NCI-H146 (cell line): ENCODE results near the gene CDC42SE1.

Experiments
- DNase-seq: peaks from one replicate; lab custom pipeline; 2025; lab: John Stamatoyannopoulos, UW

Gene CDC42SE1

DNA sequence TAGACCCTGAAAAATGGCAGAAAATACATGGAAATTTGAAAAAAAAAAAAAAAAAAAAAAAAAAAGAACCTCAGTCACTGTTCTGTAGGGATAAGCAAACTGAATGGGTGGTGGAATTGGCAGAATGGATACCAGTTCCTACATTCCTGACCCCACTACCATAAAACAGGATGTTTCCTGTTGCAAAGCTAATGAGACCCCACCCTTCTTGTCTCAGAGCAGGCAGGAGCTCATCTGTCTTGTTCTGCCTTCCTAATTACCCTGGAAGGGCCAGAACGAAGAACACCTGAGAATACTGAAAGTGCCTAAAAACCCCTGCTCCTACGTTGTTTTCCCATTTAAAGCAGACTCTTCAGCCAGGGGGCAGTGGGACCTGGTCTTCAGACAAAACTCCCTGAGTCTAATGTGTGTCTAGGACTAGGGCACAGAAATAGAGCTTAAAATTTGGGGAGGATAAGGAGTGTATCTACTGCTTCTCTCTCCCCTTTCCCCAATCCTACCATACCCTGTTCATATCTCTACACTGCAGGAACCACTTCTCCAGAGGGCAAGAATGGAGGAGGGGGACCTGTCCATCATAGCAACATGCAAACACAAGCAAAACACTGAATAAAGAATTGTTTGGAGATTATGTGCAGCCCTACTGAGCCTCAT is 7.9 kb downstream of the CDC42SE1 start:
- DNase-seq, result no peak

DNA sequence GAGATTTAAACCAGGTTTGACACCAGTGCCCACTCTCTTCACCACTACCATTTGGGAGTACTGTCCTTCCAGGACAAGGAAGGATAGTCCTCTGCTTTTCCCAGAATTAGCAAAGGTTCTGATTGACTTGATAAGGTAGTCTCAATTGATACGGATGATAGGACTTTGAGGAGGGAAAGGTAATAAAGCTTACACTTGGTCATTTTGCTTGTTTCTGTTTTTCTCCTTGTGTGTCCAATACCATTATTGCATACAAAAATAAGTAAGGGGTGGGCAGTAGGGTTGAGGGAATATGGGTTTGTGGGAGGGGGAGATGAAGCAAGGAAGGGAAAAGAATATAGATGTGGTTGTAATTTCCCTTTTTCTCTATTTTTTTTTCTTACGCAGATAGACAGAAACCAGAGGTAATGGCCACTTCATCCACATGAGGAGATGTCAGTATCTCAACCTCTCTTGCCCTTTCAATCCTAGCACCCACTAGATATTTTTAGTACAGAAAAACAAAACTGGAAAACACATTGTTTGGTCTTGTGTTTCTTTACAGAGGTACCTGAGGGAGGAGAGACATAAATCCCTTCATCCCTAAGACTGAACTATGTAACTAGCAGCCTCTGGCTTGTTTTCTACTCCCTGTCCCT is 9.3 kb downstream of the CDC42SE1 start:
- DNase-seq, result no peak

DNA sequence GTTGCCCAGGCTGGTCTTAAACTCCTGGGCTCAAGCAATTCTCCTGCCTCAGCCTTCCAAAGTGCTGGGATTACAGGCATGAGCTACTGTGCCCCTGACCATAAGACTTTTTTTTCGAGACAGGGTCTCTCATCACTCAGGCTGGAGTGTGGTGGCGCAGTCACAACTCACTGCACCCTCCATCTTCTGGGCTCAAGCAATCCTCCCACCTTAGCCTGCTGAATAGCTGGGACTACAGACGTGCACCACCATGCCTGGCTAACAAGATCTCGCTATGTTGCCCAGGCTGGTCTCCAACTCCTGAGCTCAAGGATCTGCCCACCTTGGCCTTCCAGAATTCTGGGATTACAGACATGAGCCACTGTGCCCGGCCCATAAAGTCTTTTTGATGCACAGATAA is 10.0 kb downstream of the CDC42SE1 start:
- DNase-seq, result no peak

DNA sequence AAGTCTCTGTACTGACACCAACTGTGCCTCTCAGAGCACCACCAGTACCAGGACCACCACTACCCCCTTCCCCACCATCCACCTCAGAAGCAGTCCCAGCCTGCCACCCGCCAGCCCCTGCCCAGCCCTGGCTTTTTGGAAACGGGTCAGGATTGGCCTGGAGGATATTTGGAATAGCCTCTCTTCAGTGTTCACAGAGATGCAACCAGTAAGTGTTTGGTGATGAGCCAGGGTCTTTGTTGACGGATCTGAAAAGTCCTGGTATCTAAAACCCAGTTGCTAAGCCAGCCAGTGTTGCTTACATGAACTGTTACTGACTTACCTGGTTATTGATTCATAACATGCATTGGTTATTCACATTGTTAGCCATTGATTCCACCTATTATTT is 10.8 kb downstream of the CDC42SE1 start:
- DNase-seq, result no peak

DNA sequence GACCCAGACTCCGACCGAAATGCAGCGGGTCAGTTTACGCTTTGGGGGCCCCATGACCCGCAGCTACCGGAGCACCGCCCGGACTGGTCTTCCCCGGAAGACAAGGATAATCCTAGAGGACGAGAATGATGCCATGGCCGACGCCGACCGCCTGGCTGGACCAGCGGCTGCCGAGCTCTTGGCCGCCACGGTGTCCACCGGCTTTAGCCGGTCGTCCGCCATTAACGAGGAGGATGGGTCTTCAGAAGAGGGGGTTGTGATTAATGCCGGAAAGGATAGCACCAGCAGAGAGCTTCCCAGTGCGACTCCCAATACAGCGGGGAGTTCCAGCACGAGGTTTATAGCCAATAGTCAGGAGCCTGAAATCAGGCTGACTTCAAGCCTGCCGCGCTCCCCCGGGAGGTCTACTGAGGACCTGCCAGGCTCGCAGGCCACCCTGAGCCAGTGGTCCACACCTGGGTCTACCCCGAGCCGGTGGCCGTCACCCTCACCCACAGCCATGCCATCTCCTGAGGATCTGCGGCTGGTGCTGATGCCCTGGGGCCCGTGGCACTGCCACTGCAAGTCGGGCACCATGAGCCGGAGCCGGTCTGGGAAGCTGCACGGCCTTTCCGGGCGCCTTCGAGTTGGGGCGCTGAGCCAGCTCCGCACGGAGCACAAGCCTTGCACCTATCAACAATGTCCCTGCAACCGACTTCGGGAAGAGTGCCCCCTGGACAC is 11.3 kb downstream of the CDC42SE1 start:
- DNase-seq, result peak; percentile 73

DNA sequence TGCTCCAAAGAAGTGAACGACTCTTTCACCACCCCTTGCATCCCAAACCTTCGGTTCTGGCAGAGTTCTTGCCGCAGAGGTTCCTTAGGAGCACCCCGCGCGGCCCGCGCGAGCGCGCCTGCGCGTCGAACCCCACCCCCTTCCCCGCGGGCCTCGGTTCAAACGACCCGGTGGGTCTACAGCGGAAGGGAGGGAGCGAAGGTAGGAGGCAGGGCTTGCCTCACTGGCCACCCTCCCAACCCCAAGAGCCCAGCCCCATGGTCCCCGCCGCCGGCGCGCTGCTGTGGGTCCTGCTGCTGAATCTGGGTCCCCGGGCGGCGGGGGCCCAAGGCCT is 11.9 kb downstream of the CDC42SE1 start, which contains the start of gene C1orf56:
Gene C1orf56, plus strand, starts transcription at position 161 of the 334 bp plus-strand sequence. Its CDS starts 97 bp downstream, at position 258.
- DNase-seq, result peak; percentile 86

DNA sequence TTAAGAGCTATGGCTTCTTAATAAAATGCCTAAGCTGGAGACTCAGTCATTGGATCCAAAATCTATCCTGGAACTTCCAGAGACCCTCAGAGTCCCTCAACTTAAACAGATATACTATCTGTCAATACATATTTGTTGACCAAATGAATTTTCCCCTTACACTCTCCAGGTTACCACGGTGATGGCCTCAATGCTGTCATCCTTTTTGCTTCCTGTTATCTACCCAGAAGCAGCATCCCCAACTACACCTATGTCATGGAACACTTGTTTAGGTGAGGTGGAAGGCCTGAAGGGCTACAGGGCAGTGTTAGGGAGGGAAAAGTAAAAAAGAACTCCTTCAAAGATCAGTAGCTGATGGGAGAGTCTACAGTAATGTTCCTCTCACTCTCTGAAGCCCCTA is 16.3 kb downstream of the CDC42SE1 start:
- no peak for DNase-seq

DNA sequence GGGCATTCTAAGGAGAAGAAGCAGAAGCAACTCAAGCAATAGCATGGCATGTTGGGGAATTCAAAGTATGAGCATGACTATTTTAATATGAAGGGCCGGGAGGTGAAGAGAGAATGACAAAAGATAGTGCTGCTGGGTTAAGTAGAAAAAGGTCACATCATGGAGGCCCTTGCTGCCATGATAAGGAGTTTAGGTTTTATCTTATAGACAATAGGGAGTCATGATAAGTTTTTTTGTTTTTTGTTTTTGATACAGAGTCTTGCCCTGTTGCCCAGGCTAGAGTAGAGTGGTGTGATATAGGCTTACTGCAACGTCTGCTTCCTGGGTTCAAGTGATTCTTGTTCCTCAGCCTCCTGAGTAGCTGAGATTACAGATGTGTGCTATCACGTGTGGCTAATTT is 19.9 kb downstream of the CDC42SE1 start:
- DNase-seq, result no peak

DNA sequence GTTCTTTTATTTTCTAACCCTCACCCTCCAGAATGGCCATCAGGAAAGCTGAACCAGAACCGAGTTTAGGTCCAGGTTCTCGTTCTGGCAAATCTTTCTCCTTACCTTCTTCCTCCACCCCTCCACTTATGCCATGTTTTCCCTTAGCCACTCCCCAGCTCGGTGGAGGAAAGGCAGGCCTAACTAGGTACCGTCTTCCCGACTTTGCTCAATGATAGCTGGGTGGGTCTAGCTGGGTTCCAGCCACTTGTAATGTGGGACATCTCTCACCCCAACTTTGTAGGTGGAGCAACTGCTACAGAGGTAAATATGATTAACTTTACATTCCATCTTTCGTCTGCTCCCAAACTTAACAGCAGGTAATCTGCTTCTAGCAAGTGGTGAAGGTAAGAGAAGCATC is 22.4 kb downstream of the CDC42SE1 start:
- no peak for DNase-seq

DNA sequence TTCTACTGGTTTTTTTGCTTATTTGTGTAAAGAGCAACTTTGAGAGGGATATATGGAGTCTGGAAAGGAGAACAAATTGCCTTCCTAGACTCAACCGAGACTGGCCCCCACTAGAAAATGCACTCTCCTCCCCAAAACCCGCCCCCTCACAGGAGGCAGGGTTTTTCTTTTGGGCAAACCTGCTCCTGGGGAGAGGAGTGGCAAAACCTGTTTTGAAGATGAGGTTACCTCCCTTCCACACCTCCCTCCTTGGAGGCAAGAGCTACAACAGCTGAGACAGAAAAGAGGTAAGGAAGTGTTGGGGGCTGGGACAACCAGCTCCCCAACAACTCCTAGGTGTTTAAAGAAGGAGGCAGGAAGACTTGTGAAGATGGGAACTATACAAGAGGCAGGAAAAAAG is 23.1 kb downstream of the CDC42SE1 start, which contains the start of gene BNIPL:
Gene BNIPL, plus strand, starts transcription at position 231 of the 400 bp plus-strand sequence. Its CDS starts 140 bp downstream, at position 371.
- DNase-seq, result no peak

DNA sequence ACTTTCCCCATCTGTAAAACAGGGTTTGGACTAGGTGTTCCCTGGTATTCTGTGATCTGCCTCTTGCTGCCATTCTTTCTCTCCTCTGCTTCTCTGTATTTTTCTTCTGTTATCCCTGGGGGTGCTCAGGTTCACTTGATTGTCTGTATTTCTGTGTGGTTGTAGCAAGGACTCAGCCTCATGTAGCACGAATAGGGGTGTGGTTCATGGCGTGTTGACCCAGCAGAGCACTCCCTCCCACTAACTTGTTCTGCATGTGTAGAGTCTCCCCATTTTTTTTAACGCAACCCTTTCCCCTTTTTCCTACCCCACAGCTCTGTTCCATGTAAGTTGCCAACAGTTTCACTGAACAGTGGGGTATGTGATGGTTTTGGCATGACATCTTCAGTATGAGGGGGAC is 24.3 kb downstream of the CDC42SE1 start:
- no peak for DNase-seq

DNA sequence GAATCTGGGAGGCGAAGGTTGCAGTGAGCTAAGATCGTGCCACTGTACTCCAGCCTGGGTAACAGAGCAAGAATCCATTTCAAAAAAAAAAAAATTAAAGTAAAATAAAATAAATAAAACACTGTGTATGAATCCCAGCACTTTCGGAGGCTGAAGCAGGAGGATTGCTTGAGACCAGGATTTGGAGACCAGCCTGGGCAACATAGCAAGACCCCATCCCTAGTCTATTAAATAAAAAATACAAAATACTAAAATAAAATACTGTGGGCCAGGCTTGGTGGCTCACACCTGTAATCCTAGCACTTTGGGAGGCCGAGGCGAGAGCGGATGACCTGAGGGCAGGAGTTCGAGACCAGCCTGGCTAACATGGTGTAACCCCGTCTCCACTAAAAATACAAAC is 27.3 kb downstream of the CDC42SE1 start:
- DNase-seq, result no peak

DNA sequence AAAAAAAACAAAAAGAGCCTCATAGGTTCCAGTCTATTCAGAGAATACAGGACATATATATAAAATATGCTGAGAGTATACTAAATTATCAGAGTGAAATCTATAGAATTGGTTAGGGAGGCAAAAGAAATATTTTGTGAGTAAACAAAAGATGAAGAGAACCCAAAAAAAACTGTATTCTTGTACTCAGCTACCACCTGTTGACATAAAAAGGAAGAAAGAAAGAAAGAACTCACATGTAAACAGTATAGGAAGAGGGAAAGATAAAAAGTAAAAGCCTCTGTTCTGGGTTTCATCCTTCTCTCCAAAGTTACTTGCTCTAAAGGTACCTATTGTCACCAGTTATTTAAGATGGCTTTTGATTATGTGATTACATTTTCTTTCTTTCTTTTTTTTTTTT is 33.0 kb downstream of the CDC42SE1 start:
- DNase-seq, result no peak

DNA sequence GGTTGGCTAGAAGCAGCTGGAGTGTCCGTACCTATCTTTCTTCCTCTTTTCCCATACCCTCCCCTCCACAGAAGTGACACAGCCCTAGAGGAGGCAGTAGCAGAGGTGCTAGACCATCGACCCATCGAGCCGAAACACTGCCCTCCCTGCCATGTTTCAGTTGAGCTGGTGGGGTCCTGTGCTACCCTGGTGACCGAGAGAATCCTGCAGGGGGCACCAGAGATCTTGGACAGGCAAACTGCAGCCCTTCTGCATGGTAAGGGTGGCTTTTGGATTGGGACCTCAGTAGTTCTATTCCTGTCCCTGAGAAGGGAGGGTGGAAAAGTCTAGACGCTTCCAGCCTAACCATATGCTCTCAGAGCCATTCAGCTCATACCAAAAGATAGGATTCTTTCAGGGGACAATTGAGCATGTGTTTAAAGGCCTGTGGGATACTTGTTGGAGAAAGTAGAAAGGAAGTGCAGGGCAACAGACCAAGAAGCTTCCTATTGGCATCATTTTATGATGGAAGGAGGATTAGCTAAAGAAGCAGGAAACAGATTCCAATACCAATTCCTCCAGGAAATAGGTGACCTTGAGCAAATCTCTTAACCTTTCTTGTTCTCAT is 34.8 kb downstream of the CDC42SE1 start:
- DNase-seq, result peak; percentile 66

DNA sequence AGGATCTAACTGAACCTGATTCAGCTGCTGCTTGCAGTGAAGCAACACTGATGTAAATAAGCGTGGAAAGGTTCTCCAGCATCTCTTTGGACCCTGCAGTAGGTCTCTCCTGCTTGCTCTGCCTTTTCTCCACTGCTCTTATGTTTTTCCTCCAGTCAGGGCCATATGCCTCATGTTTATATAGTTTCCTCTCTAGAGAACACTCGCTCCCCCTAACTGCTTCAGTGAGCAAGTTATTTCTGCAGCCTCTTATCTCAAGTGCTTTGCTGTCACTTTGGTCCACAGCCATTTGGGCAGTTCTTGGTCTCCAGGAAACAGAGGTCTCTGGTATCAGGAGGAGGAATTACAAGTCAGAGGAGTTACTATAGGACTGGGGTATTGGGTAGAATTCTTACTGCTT is 45.9 kb downstream of the CDC42SE1 start:
- no peak for DNase-seq

DNA sequence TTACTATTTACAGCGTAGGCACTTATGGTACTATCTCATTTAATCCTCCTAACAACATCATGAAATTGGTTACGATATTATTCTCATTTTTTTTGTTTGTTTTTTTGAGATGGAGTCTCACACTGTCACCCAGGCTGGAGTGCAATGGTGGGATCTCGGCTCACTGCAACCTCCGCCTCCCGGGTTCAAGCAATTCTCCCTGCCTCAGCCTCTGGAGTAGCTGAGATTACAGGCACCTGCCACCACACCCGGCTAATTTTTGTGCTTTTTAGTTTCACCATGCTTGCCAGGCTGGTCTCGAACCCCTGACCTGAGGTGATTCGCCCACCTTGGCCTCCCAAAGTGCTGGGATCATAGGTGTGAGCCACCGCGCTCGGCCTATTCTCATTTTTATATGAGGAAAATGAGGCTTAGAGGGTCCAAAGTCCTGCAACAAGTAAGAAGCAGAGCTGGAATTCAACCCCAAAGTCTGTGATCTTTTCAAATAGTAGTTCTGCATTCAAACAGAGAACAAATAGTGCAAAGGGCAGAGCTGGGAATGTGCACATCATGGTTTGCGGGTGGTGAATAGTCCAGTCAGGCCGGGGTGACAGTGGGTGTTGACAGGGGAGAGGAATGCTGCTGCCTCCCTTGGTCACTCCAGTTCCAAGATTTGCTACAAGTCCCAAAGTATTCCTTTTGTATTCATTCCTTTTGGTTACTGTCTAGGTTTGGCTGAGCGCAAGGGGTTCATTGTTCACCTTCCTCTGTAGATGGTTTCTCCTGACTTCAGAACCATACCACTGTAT is 46.5 kb downstream of the CDC42SE1 start:
- DNase-seq, result no peak

DNA sequence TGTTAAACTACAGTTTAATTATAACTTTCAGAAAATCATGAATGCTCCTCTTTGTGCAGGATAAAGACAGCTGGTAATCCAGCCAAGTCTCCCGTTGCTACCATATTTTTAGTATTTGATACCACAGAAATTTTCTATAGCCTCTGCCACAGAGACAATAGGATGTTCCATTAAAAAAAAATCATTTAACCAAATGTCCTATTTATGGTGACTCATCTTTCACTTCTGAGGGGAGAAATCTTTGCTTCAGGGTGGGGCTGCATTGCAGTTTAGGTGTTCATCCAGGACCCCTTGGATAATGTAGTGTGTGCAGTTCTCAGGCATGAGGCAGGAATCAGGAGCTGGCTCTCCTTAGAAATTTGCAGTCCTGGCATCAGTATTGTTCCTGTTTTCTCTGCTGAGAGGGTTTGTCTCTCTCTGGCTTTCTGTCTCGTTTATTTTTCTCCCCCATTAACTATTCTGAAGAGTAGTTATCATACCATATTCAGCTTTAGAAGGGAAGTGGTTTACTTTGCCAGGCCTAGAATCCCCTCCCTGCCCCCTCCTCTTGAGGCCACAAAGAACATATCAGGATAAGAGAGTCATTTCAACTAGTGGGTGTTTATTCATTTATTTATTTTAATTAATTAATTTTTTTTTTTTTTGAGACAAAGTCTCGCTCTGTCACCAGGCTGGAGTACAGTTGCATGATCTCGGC is 48.1 kb downstream of the CDC42SE1 start:
- DNase-seq, result peak; percentile 5

DNA sequence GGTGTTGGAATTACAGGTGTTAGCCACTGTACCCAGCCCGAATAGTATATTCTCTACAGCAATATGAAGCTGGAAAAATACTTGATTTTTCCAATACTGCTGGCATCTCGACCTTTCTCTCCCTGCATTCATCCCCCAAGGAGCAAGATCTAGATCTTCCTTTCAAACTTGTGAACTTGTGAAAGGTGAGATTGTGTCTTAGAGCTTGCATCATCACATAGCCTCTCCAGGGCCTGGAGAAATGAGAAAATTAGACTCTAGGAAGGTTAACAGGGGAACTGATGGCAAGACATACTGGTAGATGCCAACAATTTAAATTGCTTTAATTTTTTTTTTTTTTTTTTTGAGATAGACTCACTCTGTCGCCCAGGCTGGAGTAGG is 49.1 kb downstream of the CDC42SE1 start:
- no peak for DNase-seq

DNA sequence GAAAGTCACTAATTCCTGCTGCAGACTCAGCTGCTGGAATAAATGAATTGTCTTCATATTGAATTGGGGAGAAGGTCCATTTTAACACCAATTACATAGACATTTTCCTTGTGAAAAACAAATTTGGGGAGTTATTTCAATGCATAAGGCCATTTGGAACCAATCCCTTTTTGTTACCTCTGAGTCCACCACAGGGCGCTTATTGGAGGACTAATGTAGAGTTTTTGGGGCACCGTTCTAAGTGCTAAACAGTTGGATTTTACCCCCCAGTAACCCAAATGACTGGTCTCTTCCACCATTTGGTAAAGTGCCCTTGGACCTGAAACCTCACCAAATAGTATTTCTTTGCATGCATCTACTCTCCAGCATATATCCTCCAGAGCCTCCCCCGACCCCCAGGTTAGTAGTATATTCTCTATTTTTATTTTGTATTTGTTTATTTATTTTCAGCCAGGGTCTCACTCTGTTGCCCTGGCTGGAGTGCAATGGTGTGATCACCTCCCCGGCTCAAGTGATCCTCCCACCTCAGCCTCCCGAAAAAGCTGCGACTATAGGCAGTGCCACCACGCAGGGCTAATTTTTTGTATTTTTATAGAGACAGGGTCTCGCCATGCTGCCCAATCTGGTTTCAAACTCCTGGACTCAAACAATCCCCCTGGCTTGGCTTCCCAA is 49.6 kb downstream of the CDC42SE1 start:
- no peak for DNase-seq

DNA sequence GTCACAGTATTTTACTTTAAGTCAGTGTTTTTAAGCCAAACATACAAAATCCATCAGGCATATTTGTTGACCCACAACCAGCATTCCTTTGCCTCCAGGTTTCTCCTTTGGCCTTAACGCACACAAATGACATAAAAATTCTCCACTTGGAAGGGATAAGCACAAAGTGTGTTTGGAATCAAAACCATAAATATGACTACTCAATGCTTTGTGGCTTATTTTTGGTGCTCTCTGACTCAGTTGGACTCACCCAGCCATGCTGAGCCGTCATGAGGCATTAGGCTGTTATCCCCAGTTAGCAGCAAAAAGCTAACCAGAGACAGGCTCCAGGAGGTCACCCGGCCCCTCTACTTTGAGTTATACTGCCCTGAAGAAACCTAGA is 50.2 kb downstream of the CDC42SE1 start:
- no peak for DNase-seq
